HG03378 (cell line): ENCODE data around the gene RCOR1.

Experiments
- ATAC-seq: cut with Tn5 transposase; IDR thresholded peaks from one replicate; pipeline ENCODE4 v1.9.1; 2021; ENCODE audit warnings: mild to moderate bottlenecking, moderate library complexity; ENCODE audit not compliant: unreplicated experiment

RCOR1 gene

GRCh38 chr14:102770147-102771123 lies 178.0 kb downstream of the RCOR1 start:
- ATAC-seq = no peak

DNA sequence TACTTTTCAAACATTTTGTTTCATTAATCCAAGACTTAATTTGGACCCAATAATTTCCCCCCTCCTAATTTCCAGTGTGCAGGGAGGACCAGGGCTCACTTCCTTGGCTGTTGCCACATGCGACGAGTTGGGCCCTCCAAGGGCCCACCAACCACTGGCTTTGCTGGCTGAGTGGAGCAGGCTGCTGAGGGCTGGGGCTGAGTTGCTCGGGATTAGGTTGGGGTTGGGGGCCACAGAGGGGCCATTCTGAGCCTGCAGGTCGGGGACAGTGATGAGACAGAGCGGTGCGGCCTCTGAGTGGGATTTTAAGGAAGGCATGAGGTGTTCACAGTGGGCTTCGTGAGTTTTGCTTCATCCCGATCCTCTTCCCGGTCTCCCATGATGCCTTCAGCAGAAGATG lies 178.7 kb downstream of the RCOR1 start:
- ATAC-seq = no peak

DNA sequence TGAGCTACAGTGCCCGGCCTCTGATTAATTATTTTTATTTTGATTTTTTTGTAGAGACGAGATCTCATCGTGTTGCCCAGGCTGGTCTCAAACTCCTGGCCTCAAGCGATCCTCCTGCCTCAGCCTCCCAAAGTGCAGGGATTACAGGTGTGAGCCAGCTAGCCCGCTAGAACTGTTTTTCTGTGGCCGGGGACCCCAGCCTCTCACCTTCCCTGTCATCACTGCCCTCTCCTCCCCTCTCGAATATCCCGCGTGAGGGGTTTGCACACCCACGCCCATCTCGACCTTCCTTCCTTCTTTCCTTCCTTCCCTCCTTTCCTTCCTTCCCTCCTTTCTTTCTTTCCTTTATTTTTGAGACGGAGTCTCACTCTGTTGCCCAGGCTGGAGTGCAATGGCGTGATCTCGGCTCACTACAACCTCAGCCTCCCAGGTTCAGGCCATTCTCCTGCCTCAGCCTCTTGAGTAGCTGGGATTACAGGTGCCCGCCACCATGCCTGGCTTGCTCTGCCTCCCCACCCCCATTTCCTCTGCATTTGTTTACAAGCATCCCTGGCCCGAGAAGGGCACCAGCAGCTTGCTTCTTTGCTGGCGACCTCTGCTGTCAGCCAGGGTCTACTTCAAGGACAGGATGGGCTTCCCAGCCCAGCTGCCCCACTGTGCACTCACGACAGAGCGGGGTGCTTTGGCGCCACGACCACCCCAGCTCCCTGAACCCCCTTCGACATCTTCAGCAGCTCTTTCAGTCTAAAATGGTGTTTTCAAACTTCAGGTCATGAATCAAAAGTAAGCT lies 180.5 kb downstream of the RCOR1 start:
- no peak for ATAC-seq

- peak; percentile 44 for ATAC-seq
Measured at GRCh38 chr14:102774391-102775153, 182.1 kb downstream of the RCOR1 start.

DNA sequence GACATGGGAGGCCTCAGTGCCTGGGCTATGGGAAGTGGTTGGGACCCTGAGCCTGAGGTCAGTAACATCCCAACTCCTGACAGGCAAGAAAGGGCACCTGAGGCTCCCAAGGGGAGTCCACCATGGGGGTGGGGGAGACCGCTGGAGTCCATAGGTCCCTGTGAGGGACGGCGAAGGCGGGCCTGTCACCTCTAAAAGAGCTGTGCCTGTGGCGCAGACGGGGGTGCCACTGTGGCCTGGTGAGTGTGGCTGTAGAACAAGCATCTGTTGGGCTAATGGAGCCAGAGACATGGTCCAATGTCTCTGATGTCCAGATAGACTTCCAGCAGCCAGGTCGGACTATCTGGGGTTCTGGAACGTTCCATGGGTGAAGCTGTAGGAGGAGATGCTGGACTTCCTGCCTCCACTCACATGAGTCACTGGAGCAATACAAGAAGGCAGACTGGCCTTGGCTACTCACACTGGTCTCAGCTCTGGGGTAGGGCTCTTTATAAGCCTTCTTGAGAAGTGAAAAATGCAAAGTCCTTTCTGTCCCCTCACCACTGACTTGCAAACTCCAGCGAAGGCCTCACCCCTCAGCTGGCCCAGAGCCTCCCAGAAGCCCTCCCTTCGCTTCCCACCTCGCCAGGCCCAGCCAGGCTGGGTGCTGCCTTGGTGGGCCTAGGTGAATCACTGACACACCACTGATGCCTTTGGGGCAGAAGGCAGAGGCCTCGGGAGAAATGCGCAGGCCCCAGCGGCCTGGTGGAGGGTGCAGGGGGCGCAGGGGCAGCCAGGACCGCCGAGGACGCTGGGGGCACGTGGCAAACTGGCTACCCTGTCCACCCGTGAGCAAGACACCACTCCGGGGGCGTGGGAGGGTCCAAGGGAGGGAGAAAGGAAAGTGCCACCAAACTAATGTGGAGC lies 183.7 kb downstream of the RCOR1 start:
- ATAC-seq = no peak

- no peak for ATAC-seq
Measured at GRCh38 chr14:102776761-102777710, 184.6 kb downstream of the RCOR1 start, which contains the start of gene TRAF3. Gene TRAF3, plus strand, starts transcription at chr14:102777449. Its CDS starts 92,753 bp downstream, at chr14:102870202.

GRCh38 chr14:102777711-102778337 lies 185.4 kb downstream of the RCOR1 start:
- ATAC-seq = no peak

DNA sequence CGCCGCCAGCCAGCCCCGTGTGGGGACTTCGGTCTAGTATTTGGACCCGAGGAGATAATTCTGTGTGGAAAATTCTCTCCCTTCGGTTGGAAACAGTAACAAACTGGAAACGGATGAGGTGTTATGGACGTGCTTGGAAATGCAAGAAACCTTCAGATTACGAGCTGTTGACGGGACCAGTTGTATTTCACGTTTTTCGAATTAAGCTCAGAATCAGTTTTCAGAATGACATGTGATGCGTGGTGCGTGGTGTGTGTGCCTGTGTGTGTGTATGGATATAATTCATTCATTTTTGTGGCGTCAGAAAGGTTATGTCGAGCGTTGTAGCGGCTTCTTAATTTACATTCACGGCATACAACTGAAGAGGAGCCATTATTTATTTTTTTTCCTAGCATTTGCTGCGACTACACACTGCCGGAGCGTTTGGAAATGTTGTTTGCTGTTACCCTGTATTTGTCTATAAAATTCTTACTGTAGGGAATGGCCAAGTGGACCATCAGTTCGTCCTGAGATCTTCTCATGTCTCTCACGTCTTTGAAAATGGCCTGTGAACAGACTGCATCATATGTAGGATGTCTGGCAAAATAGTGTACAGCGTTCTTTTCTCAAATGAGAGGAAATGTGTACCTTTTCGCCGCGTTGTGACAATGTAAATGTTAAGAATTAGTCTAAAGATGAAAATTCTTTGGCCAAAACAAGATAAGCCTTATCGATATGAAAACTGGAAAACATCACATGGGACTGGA lies 186.1 kb downstream of the RCOR1 start:
- no peak for ATAC-seq

GRCh38 chr14:102779084-102779462 lies 186.6 kb downstream of the RCOR1 start:
- no peak for ATAC-seq

GRCh38 chr14:102779574-102780315 lies 187.3 kb downstream of the RCOR1 start:
- ATAC-seq = no peak
